DMS53 (cell line): ENCODE results near the gene RAB23.
"Not testable (repeated sequence)": the region's sequence is repeated elsewhere in the genome, so short reads cannot be mapped to it uniquely, and the experiment has no call there.

ENCODE experiments used
- DNase-seq: peaks from one replicate; lab custom pipeline; 2025; lab: John Stamatoyannopoulos, UW

RAB23 gene

GRCh38 chr6:57221936-57222742, at the start of gene RAB23:
RAB23 (minus strand) TSS chr6:57222307; CDS start chr6:57210380, 11,927 bp downstream.
- DNase-seq = peak; percentile 89

GRCh38 chr6:57268294-57268640, 46.2 kb upstream of the RAB23 start:
- DNase-seq = no peak

GRCh38 chr6:57267586-57268293, 45.6 kb upstream of the RAB23 start:
- DNase-seq = peak; percentile 78

DNA sequence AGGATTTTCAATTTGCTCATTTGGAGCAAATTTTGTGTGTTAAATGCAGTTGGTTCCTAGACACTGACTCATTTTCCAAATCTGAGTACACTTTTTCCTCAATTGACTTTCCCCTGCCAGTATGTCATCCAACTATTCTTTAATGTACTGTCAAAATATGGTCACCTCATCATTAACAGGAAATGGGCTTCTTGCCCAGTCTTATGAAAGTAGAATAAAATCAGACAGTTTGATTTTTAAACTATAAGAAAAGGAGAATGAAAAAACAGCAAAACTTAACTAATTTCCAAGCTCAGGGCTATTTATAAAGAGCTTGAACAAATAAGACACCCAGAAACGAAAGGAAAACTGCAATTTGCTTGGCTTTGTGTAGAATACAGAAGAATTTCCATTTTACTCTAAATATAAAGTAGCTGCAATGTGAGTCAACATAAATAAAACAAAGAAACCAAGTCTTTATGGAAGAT, 43.7 kb upstream of the RAB23 start:
- no peak for DNase-seq

GRCh38 chr6:57263739-57264138, 41.6 kb upstream of the RAB23 start:
- DNase-seq = no peak

DNA sequence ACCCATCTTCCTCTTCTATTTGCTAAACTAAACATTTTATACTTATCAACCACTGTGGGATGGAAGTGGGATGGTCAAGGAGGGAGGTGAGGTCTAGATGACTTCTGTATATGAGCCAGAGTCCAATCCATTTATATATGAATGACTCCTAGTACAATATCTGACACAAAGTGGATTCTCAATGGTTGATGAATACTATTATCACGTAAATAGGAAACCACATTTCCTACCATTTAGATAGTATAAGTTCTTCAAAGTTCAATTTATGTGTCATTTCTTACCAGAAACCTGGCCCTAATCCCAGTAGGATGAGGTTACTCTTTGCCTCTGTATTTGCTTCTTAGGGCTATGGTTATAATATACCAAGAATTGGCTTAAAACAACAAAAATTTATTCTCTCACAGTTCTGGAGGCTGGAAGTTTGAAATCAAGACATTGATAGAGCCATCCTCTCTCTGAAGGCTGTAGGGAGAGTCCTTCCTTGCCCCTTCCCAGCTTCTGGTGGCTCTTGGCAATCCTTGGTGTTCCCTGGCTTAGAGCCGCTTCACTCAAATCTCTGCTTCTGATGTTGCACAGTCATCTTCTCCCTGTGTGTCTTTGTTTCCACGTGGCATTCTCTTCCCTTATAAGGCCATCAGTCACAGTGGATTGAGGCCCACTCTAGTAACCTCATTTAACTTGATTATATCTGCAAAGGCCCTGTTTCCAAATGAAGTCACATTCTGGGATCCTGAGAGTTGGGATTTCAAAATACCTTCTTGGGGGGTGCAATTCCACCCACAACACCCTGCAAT, 41.0 kb upstream of the RAB23 start:
- DNase-seq = no peak

- DNase-seq = no peak
Measured at GRCh38 chr6:57262488-57262887, 40.4 kb upstream of the RAB23 start.

- no peak for DNase-seq
Measured at GRCh38 chr6:57261926-57262325, 39.8 kb upstream of the RAB23 start.

DNA sequence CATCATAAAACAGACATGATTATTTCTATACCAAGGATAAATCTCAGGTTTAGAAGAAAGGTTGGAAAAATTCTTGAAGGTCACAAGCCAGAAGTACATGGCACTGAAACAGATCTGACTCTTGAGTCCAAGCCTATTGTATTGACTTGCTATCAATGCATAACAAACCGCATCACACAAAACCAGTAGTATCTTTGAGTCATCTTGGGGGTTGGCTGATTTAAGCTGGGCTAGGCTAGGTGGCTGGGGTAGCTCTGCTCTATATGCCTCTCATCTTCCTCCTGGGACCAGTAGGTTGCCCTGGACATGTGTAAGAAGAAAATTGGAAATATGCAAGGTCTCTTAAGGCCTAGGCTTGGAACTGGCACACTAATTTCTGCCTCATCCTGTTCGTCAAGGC, 37.0 kb upstream of the RAB23 start:
- no peak for DNase-seq

DNA sequence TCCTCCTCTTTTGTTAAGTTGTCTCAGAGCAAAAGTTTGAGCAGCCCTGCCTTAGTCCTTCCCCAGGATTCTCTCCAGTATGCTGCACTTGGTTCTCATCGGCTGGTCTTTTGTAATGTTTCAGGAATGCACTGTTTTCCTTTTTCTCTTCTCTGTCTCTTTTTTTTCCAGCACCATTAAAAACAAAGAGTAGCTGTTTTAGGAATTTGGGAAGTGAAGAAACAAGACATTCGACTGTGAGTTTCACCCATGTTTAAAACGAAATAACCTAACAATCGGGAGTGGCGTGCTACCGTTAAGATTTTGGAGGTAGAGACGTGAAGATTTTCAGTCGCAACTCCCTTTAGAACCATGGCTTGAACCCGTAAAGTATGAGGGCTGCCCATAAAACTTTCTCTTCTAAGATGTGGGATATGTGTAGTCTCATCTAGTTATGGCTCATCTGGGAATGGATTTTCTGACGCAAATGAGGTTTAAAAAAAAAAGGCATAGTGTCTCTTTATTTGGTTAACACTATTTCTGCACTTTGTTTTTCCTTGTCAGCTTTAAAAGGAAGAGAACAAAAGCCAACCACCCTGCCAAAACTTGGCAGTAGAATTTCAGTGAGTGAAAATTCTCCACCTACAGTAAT, 35.9 kb upstream of the RAB23 start:
- DNase-seq = no peak

- no peak for DNase-seq
Measured at GRCh38 chr6:57256541-57256940, 34.4 kb upstream of the RAB23 start.

DNA sequence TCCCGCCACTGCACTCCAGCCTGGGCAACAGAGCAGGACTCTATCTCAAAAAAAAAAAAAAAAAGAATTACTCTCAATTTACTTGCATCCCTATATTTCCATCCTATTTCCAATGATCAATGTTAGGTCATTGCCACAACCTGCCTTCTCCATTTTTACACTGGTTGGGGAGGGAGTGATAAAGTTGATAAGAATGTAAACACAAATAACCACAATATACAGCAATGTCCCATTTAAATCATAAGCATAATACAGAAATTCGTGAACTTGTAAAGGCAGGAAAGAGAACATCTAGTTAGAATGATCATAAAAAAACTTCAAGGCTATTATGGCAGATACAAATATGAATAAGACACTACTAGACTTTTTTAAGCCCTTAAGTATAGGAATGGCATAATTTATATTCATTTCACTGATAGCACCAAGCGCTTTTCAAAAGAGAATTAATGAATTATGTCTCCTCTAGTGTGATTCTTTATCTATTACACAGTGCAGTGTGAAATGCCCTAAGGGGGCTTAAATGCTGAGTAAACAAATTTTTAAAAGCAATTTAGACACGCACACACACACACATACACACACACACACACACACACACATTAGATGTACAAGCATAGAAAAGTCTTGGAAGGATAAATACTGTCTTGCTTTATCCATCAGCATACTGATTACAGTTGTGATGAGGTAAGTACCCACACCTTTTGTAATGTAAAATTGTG, 33.5 kb upstream of the RAB23 start:
- DNase-seq = no peak

GRCh38 chr6:57254055-57254717, 32.1 kb upstream of the RAB23 start:
- no peak for DNase-seq

DNA sequence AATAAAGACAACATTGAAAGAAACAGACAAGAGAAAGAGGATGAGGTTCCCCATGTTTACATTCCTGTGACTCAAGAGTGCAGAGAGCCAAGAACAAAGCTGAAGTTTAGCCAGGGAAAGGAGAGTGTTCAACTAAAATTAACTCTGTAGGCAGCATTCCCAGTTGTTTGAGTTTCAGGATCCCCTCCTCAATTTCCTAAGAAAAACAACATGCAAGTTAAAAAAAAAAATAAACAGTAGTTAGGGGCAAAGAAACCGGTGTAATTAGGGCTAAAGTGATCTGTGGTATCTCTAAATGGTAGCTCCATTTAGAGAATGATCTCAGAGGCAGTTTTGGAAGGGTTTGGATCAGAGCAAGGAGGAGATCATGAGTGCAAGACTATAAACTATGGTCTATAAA, 30.9 kb upstream of the RAB23 start:
- DNase-seq = no peak

DNA sequence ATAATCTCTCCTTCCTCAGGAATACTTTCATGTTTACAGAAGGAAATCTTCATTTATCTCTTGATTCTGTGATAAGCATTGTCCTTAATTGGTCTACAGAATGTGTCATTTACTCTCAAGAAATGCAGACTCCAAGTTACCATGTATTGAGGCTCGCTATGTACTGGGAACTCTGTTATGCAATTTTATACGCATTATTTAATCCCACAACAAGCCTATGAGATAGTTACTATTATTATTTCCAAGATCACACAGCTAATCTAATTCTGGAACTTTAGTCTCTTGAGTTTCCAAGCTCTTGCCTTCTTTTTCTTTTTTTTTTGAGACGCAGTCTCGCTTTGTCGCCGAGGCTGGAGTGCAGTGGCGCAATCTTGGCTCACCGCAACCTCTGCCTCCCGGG, 30.0 kb upstream of the RAB23 start:
- no peak for DNase-seq

DNA sequence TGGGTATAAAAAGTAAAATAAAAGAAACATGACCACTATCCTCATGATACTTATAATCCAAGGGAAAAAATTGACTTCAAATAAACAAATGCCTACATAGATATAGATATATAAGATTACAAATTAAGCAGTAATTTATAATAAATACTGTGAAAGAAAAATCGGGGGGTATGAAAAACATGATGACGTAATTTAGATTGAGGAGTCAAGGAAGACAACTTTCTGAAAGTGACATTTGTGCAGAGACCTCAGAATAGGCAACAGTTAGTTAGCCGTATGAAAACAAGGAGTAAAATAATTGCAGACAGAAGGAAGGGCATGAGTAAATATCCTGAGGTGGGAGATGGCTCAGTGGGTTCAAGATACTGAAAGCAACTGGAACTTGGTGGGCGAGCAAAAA, 28.2 kb upstream of the RAB23 start:
- no peak for DNase-seq

DNA sequence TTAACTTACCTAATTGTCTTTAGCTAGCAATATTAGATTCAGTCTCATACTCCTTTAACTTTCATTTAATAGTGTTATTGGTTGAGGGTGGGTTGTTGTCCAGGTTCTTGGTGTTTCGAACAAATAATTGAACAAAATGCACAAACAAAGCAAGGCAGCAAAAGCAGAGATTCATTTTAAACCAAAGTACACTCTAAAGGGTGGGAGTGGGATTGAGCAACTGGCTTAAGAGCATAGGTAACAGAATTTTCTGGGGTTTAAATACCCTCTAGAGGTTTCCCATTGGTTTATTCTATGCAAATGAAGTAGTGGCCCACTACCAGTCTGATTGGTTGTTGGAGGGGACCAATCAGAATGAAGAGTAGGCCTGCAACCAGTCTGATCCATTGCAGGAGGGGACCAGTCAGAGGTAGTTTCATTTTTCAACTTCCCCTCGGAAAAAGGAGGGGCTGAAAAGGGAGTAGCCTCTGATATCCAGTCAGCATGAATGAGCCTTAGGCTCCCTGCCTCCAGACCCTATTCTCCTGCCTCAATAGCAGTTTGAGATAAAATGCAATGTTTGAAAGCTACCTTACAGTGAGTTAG, 26.3 kb upstream of the RAB23 start:
- DNase-seq = no peak

DNA sequence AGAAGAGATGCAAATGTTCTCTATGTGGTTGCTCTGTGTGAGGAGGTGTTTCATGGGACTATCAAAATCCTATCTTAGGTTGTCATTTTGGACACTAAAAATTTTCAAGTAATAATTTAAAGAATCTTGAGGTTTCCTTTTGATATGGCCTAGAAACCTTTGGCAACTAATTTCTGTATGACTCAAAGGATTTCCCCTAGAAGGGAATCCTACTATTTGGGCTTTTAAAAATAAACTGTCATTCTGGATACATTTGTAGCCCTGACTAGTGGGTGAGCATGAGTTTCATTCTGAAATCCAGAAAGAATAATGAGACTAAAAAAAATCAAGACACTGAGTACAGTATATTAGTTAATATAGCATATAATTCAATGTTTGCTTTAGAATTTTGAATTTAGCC, 25.5 kb upstream of the RAB23 start:
- DNase-seq = no peak

GRCh38 chr6:57246307-57246706, 24.2 kb upstream of the RAB23 start:
- no peak for DNase-seq

DNA sequence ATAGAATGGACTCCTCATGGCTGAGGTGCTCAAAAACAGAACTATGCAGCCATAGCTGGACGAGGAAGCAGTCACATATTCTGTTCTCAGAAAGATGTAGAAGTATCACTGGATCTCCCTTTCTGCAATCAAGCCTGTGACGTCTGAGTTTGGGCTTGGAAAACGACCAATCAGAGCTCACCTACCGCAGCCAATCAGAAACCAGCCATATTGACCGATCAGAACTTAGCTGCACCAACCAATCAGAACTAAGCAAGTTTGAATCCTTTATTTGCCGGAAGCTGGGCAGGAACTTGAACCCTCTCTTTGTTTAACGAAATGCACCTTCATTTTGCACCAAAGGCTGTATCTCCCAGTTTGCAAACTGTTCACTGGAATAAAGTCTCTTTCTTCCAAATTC, 21.8 kb upstream of the RAB23 start:
- DNase-seq = no peak

DNA sequence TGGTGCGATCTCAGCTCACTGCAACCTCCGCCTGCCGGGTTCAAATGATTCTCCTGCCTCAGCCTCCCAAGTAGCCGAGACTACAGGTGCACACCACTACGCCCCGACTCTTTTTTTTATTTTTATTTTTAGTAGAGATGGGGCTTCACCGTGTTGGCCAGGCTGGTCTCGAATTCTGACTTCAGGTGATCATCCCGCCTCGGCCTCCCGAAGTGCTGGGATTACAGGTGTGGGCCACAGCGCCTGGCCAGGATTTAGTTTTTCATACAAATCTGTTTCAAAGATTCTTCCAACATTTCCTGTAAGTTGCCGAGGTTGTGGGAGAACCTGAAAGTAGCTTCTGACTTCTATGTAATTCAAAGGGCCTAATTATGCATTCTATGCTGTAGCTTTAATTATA, 21.4 kb upstream of the RAB23 start:
- not testable (repeated sequence) for DNase-seq
